Measurements from ENCODE around the gene PHKB. TPM values are rescaled to one million over a fixed set of nuclear protein-coding genes. Genes with fewer than 3 reads are reported as not detected.

The PHKB gene
- polyA plus RNA-seq, 1 donor (not counting 4 experiments of a cell fraction or from before 2014, with no cell fraction given): 71.7 TPM

GRCh38 chr16:47499700-47500264, 38.7 kb downstream of the PHKB start:
- Histone ChIP-seq H2AFZ (ENCODE audit: control insufficient read depth, low read length) (no peak overlapping the region), H3K79me2 (ENCODE audit: control insufficient read depth, insufficient read depth, low read length) (peaks cover 2% of the 10 kb centered on the region), H3K4me1 (ENCODE audit: control insufficient read depth, extremely low read depth, insufficient read depth, low read length) (no peaks in the 10 kb centered on the region), H3K4me3 (ENCODE audit: control insufficient read depth in 2 of 3, extremely low read depth in 1 of 3, insufficient read depth in 2 of 3, low read depth in 1 of 3, low read length in 3 of 3) (no peak overlapping the region), H3K4me2 (ENCODE audit: control insufficient read depth, extremely low read depth, insufficient read depth, low read depth, low read length) (no peak overlapping the region), H4K20me1 (ENCODE audit: control insufficient read depth, extremely low read depth, insufficient read depth, low read length) (no peaks in the 10 kb centered on the region), H3K9me3 (ENCODE audit: control insufficient read depth, low read depth, low read length) (no peaks in the 10 kb centered on the region), H3K9me1 (ENCODE audit: control insufficient read depth, extremely low read depth, insufficient read depth, low read length) (no peaks in the 10 kb centered on the region), H3K36me3 (ENCODE audit: control insufficient read depth in 2 of 2, extremely low read depth in 1 of 2, insufficient read depth in 2 of 2, low read length in 2 of 2) (peaks cover 8 to 24% of the 10 kb centered on the region in 2 experiments), H3K27me3 (ENCODE audit: control insufficient read depth, extremely low read depth, insufficient read depth, low read length) (no peaks in the 10 kb centered on the region), H3K9ac (ENCODE audit: control insufficient read depth, extremely low read depth, insufficient read depth, low read length) (no peak overlapping the region), H3K27ac (ENCODE audit: control insufficient read depth, insufficient read depth, low read length) (no peak overlapping the region)
- DNase-seq (ENCODE audit: low read depth, low spot score) (no peak), FAIRE-seq (no peak)
- TF ChIP-seq, protein P1, sequence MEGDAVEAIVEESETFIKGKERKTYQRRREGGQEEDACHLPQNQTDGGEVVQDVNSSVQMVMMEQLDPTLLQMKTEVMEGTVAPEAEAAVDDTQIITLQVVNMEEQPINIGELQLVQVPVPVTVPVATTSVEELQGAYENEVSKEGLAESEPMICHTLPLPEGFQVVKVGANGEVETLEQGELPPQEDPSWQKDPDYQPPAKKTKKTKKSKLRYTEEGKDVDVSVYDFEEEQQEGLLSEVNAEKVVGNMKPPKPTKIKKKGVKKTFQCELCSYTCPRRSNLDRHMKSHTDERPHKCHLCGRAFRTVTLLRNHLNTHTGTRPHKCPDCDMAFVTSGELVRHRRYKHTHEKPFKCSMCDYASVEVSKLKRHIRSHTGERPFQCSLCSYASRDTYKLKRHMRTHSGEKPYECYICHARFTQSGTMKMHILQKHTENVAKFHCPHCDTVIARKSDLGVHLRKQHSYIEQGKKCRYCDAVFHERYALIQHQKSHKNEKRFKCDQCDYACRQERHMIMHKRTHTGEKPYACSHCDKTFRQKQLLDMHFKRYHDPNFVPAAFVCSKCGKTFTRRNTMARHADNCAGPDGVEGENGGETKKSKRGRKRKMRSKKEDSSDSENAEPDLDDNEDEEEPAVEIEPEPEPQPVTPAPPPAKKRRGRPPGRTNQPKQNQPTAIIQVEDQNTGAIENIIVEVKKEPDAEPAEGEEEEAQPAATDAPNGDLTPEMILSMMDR (optimal IDR thresholded peaks at IDR 0.05 in 1 of 3, IDR thresholded peaks at IDR 0.05 in 1 of 3, conservative IDR thresholded peaks at IDR 0.05 in 1 of 3; ENCODE audit: extremely low read depth in 1 of 3, insufficient read depth in 2 of 3, low read length in 3 of 3): no peak
- no peak for TF ChIP-seq EZH2 (IDR thresholded peaks at IDR 0.05; ENCODE audit: low read length)
- dilution Hi-C loops (cut with MboI; ENCODE audit: extremely low pct_ligation_motif_present, low sequenced_read_pairs): no loop called here

- H3K9ac ChIP-seq (ENCODE audit: control insufficient read depth, extremely low read depth, insufficient read depth, low read length): no peak overlapping the region
- H3K4me3 ChIP-seq (ENCODE audit: control insufficient read depth in 2 of 3, extremely low read depth in 1 of 3, insufficient read depth in 2 of 3, low read depth in 1 of 3, low read length in 3 of 3): no peak overlapping the region
- H3K27me3 ChIP-seq (ENCODE audit: control insufficient read depth, extremely low read depth, insufficient read depth, low read length): no peaks in the 10 kb centered on the region
- dilution Hi-C loops (cut with MboI; ENCODE audit: extremely low pct_ligation_motif_present, low sequenced_read_pairs): no loop called here
- H3K4me1 ChIP-seq (ENCODE audit: control insufficient read depth, extremely low read depth, insufficient read depth, low read length): no peaks in the 10 kb centered on the region
- H3K27ac ChIP-seq (ENCODE audit: control insufficient read depth, insufficient read depth, low read length): no peak overlapping the region
- H3K4me2 ChIP-seq (ENCODE audit: control insufficient read depth, extremely low read depth, insufficient read depth, low read depth, low read length): no peak overlapping the region
- no peaks in the 10 kb centered on the region for H4K20me1 ChIP-seq (ENCODE audit: control insufficient read depth, extremely low read depth, insufficient read depth, low read length)
- H2AFZ ChIP-seq (ENCODE audit: control insufficient read depth, low read length): no peak overlapping the region
- H3K36me3 ChIP-seq (ENCODE audit: control insufficient read depth in 2 of 2, extremely low read depth in 1 of 2, insufficient read depth in 2 of 2, low read length in 2 of 2): peaks cover 13 to 31% of the 10 kb centered on the region in 2 experiments
- no peaks in the 10 kb centered on the region for H3K9me1 ChIP-seq (ENCODE audit: control insufficient read depth, extremely low read depth, insufficient read depth, low read length)
- no peak for FAIRE-seq
- no peak for TF ChIP-seq EZH2 (IDR thresholded peaks at IDR 0.05; ENCODE audit: low read length)
- TF ChIP-seq, protein P1 (optimal IDR thresholded peaks at IDR 0.05 in 1 of 3, IDR thresholded peaks at IDR 0.05 in 1 of 3, conservative IDR thresholded peaks at IDR 0.05 in 1 of 3; ENCODE audit: extremely low read depth in 1 of 3, insufficient read depth in 2 of 3, low read length in 3 of 3): no peak
- no peaks in the 10 kb centered on the region for H3K9me3 ChIP-seq (ENCODE audit: control insufficient read depth, low read depth, low read length)
- H3K79me2 ChIP-seq (ENCODE audit: control insufficient read depth, insufficient read depth, low read length): no peaks in the 10 kb centered on the region
- no peak for DNase-seq (ENCODE audit: low read depth, low spot score)
These were observed 42.8 kb downstream of the PHKB start for GRCh38 chr16:47503936-47504335.
